OCI-M1 (cell line): ENCODE results near the gene RTP2.

Source experiments
- DNase-seq: peaks from one replicate; lab custom pipeline; 2025; lab: John Stamatoyannopoulos, UW

RTP2 gene

DNA sequence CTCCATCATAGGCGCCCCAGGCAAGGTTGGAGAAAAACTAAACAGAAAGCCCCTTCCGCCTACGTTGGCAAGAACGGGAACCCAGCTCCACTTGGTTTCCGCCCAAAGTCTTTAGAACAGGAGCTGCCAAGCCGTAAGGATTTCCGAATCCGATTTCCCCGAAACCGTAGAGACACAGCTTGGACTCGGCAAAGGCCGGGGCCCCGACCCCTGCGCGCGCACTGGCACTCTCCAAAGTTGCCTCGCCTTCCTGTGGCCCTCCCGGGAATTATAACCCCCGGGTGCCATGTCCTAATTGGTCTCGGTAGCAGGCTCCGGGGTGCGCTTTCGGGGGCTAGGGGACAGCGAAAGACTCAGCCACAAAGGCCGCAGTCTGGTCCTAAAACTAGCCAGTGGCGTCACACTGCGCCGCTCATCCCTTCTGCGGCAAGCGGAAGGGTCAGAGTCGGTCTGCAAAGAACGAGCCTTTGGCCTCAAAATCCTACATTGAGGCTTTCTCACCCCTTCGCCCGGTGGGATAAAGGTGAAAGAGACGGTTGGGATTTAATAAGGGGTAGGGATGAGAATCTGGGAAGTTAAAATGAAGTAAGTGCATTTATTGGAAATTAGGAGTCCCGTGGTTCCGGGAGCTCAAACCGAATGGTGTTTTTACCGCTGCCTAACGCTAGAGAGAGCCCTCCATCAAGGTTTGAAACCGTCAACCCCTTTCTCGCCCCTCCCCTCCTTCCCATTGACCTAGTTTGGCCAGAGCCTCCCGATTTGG, 36.2 kb upstream of the RTP2 start:
- DNase-seq = peak; percentile 85

DNA sequence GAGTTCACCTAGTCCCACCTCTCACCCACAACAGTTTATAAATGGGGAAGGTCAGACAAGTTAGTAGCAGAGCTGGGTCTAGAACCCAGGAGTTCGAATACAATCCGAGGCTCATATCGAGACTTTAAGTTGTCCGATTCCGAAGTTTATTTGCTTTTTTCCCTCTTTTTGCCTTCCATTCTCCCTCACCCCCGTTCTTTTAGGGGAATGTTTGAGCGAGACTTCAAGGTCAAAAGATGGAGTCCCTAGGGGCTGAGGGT, 35.6 kb upstream of the RTP2 start:
- peak; percentile 43 for DNase-seq

DNA sequence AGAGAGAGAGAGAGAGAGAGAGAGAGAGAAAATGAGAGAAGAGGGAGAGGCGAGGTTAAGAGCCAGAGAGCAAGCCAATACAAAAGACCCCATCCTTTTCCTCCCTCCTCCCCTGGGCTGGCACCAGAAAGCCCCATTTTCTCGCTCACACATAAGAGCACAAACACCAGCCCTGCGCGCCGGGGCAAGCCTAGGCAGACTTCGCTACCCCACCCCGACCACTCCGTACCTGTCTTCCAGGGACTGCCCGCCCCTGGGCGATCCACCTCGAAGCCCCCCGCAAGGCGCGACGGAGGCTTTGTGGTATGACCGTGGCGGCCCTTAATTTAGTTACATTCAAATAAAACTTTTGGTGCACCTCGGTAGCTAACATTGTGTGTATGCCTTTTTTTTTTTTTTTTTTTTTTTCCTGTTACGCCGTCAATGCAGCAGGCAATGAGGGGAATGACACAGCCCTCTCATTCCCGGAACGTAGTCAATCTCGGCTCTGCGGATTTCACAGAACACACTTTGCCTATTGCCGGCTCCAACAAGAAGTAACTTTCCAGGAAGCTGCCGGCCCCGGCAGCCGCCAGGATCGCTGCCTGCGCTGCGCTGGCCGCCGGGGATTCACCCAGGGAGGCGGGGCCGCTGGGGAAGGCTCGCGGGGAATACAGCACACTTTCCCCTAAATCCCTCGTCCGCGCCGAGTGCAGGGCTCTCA, 35.2 kb upstream of the RTP2 start:
- peak; percentile 43 for DNase-seq

DNA sequence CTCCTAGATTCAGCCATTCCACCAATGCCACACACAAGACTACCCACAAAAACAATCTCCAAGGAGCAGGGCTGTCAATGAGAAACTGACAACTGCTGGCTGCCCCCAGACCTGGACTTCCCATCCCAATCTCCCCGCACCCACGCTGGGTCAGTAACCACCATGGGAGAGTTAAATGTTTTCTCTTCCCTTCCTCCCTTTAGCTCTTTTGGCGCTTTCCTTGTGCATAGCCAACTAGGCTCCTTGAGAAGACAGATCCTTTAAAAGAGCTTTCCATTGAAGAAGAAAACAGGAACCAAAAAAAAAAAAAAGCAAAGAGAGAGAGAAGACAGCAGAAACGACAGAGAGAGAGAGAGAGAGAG, 34.6 kb upstream of the RTP2 start:
- no peak for DNase-seq

DNA sequence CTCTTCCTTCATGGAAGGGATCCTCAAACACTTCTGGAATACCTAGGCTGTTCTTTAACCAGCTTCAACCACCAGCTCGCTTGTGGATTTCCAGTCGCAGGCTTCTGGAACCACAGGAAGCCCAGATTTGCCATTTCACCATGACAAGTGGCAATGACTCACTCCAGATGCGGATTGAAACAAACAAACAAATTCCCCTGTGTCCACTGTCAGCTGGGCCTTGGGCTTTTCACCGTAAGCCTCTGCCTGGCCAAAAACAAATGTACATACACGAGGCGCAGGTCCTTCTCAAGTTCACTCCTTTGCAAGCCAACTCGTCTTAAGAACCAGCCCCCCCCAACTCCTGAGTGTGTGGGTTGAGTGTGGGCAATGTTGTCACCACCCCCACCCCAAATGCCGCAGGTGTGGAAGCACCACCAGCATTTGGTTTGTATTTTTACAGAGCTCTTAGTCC, 34.1 kb upstream of the RTP2 start:
- DNase-seq = no peak

DNA sequence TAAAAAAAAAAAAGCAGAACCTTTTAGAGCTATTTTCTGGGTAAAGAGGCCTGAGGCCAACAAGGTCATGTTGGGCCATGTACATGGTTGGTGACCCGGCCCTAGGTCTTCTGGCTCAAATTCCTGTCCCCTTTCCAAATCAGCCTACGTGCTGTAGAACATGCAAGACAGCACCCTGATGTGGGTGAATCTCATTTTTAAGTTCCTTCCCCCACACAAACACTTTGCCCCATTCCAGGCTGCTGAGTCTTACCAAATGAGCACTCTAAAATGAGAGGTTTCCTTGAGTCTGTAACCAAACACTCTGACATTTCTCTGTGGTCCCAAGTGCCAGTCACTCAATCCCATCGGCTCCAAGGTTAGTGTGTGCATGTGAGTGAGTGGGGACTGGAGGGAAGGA, 33.5 kb upstream of the RTP2 start:
- no peak for DNase-seq

DNA sequence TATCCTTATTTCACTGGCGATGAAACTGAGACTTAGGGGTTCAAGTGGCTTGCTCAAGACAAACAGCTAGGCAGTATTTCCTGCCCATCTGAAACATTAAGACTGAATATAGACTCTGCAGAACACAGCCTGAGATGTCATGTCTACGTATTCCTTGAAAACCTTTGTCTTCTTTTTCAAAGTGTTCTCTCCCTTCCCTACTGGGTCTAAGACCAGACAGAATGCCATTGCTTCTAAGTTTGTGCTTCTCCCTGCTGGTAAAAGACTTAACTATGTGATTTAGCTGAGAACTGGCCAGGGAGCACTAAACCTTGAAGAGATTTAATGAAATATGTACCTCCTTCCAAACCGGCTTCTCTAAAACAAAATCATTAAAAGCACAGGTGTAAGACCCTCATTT, 33.0 kb upstream of the RTP2 start:
- no peak for DNase-seq

DNA sequence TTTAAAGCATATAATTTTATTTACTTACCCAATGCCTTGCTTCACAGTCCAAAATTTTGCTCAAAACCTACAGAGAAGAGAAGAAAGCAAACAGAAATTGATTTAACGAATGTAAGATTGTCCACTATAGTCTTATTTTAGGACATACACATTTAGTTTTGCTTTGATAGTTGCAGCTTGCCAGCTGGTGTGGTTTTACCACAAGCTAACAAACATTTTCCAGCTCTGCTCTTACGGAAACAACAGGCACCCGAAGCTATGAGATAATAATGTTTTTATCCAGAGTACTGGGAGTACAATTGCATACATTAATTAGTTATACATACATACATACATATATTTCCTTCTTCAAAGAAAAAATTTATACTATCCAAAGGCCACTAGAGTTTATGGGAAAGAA, 32.5 kb upstream of the RTP2 start:
- no peak for DNase-seq

DNA sequence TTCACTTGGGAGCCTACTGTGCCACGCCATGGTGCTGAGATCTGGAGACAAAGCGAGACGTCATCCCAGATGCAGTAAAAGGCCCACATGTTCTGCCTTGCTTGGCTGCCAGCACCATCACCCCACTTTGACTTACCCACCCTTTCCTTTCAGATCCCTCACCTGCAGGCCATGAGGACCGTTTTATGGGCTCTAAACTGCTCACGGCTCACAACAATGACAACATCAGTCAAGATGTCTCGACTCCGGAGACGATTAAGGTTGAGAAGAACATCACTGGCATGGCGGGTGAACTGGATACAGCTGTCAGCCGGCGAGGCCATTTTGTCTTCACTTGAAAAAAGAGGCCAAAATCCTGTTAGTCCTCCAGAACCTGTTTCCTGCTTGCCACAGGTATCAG, 31.0 kb upstream of the RTP2 start:
- no peak for DNase-seq

DNA sequence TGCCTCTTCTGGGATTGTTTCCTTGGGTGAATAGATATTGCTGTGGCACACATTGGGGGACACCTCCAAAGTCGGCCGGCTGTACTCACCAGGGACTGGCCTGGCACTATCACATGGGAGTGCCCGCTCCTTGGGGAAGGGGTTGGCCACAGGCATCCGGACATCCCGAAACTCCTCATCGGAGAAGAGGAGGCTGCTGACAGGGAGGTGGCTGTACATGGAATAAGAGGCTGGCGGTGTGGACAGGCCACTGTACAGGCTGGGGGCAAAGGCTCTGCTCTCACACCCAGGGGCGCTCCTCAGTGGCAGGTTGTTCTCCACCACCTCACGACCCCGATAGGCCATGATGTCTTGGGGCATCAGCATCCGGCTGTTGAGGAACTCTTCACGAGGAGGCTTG, 27.2 kb upstream of the RTP2 start:
- DNase-seq = no peak

DNA sequence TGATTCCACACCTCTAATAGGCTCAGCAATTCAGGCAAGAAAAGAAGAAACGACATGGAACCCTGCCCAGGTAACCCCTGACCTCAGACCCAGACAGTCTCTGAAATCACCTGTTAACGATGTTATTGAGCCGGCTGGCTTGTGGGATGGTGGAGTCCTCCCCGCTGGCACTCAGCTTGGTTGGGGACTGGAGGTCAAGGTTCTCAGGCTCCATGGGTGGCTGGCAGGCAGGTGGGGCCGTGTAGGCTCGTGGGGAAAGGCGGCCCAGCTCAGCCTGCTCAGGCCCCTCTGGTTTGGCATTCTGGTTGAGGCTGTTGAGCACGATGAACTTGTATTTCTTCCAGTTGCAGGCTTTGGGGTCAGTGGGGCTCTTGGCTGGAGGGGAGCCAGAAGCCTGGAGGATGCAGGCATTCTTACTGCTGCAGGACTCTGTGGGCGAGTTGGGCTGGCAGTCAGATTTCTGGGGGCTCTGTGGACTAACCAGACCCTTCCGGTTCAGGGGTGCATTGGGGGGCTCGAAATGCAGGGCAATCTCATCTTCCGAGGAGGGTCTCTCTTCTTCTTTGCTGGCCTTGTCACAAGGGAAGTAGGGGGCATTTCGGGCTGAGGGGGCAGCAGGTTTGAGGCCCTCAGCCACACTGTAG, 26.7 kb upstream of the RTP2 start:
- no peak for DNase-seq

DNA sequence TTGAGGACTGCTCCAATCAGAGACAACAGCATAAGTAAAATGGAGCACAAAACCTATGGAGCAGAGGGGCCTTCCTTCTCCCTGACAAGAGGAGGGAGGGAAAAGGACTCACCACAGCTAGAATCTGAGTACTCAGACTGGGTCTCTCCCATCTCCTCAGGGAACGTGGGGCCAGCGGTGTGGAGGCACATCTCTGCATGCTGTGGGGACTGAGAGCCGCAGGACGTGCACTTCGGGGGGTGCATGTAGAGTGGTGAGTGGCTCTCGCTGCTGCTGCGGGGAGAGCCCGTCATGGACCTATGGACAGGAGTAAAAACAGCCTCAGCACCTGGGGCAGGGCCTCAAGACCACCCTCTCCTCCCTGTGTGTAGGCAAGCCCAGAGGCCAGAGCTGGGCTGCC, 25.9 kb upstream of the RTP2 start:
- DNase-seq = no peak

DNA sequence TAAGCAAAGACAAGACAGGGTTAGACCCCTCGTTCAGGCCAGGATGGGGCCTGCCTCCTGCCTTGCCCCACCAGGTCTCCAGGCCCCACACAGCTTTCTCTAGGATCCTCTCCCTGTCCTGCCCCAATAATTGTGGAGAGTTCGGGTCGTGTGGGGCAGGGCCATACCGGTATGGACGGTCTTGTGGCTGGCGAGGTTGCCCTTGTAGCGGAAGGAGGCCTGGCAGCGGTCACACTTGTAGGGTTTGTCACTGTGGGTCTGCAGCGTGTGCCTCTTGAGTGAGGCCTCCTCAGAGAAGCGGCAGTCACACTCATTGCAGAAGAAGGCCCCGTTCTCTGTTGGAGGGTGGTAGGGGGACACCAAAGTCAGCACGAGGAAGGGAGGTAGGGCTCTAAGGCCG, 24.2 kb upstream of the RTP2 start:
- DNase-seq = no peak

DNA sequence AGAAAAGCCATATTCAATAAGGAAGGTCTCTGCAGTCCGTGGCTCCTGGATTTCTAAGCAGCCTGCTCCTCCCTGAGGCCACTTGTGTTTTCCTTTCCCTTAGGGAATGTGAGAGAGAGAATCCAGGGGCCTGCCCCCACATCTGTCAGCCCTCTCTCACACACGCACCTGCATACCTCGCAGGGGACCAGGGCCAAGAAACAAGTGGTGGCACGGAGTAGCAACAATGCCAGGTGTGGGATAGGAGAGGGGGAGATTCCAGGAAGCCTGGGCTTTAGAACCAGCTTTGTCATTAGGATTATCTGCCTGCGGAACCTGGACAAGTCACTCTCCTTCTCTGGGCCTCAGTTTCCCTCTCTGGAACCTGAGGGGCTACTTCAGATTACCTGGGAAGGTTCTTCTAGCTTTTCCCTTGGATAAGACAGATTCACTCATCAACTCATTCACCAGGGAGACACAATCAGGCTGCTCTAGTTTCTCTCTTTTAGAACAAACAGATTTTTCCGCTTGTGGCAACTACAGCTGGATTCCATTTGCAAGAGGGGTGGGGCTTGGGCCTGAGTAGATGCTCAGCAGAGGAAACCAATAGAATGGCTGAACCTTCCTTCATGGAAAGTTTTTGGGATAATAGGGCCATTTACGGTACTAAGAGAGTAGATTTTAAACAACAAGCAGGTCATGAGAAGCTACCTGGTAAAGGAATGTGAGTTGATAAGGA, 23.5 kb upstream of the RTP2 start:
- DNase-seq = no peak

DNA sequence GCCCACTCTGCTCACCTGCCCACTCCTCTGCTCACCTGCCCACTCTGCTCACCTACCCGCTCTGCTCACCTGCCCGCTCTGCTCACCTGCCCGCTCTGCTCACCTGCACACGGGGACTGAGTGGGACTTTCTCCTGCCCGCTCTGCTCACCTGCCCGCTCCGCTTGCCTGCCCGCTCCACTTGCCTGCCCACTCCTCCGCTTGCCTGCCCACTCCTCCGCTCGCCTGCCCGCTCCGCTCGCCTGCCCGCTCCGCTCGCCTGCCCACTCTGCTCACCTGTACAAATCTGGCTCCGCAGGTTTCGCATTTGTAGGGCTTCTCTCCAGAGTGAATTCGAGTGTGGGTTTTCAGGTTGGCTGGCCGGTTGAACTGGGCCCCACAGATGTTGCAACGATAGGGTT, 22.9 kb upstream of the RTP2 start:
- no peak for DNase-seq

DNA sequence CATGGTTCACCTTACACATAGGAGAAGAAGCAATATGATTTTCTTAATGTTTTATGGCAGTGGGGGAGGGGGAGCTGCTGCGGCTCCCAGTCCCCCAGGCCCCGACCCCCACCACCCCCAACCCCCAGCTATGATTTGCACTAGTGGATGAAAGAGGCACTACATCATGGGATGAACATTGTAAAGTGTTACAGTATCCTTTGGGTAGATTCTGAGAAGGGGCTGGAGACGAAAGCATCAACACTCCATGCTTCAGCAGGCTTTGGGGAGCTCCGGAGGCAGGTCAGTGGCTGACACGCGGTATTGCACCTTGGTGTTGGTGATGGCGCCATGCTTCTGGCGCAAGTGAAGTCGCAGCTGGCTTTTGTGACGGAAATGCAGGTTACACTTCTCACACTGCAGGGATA, 19.9 kb upstream of the RTP2 start:
- DNase-seq = no peak

DNA sequence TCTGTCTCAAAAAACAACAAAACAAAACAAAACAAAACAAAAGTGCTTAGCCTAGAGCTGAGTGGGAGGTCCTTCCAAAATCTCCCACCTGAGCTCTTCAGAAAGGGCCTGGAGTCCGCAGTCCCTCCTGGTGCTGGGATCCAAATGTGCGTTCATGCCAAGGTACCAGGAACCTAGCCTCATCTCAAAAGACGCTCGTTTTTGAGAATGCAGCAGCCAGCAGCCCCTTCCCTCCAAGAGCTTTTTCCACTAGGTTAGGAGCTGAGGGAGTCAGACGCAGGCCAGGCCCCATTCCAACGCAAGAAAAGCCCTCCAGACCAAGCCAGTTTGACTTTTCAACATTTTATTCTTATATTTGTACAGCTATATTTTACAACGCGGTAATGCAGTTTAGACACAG, 18.7 kb upstream of the RTP2 start:
- DNase-seq = no peak

DNA sequence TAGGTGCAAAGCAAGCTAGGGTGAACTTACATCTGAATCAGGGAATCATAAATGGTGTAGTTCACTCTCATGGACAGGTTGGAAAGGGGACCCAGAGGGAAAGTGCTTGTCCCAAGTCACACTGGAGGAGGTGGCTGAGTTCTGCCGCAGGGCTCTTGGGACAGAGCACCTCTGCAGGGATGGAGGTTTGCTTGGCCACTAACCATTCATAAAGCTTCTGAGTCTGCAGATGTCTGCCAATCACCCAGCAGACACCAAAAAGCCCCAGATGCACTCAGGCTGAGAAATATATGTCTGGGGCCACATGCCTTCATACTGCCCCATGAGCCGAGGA, 17.9 kb upstream of the RTP2 start:
- DNase-seq = no peak

DNA sequence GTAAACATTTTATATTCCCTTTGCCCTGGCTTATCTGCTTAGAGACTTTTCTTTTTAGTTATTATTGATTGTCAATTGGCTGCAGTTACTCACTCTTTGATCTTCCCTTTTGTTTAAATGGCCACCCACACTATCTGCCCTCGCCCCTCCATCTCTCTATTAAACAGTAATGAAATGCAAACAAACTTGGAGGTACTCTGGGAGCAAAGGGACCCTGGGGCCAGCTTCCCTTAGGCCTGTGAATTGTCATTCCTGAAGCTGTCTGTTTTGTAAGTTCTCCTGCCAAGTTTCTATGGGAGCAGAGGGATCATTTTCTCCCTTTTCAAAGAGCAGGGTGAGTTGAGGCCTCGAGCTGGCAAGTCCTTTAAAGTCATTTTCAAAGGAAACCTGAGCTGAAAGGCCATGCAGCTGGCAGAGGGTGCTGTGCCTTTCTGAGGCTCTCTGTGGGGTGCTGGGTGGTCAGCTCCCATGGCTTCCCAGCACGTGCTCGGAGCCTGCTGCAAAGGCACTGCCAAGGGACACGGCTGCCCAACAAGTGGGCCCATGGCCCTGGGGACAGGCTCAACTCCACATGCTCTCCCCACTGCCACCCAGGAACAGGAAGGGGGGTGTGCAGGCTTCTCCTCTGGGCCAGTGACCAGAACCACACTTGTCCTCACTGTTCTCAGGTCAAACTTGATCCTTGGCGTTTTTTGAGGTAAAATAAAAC, 17.4 kb upstream of the RTP2 start:
- DNase-seq = no peak

DNA sequence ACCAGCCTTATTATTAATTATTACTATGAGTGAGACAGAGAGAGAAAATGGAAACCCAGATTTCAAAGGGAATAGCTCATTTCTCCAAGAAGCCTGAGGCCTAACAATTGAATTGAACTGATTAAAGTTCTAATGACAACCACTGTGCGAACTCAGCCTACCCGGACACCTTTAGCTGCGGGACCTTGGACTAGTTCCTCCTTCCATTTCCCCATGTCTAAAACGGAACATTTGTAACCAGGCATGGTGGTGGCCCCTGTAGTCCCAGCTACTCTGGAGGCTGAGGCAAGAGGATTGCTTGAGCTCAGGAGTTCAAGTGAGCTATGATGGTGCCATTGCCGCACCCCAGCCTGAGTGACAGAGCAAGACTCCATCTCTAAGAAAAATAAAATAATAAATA, 16.4 kb upstream of the RTP2 start:
- no peak for DNase-seq

DNA sequence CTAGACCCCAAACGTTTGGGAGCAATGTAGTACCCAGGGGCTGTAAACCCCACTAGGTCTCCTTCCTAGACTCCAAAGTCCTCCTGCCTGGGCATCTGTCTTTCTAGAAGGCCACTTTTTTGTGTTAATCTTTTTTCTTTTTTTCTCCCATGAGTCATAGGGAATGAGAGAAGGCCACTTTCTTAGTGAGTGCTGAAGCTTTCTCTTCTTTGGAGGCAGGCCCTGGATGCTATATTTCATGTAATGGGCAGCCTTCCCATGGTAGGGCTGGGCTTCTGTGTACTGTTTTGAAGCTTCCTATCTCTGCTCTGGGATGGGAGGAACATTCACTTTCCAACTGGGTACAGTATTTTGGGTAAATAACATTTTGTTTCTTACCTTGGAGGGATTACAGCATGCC, 15.2 kb upstream of the RTP2 start:
- DNase-seq = no peak

DNA sequence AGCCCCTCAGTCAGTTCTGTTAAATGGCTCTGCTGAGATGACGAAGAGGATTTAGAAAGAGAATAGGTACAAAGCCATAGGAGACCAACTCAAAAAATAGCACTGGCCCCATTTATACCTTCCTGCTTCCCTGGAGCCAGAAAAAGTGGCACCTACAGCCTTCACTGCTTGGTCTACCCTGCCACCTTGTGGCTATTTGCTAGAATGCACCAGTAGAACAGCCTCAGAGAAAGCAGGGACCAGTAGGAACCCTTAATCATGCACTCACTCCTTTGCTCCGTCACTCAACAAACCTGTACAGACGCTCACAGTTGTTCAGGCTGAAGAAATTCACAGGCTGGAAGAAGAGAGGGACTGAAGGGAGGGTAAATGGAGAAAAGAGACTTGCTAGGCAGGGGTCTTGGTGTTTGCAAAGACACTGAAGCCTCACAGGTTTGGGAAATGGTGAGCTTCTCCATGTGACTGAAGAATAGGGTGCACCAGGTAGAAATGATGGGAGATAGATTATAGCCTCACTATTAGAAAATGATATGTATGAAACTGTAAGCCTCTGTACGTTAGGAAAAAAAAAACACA, 12.1 kb upstream of the RTP2 start:
- DNase-seq = peak; percentile 79
